SH-SY5Y (cell line): ENCODE results near the gene GRIN2A.

Source experiments
- GATA2 ChIP-seq: IDR thresholded peaks from 2 replicates; pipeline ENCODE4 v1.6.1; 2011; ENCODE audit warnings: mild to moderate bottlenecking, low read depth, low read length
- GATA3 ChIP-seq: IDR thresholded peaks from 2 replicates; pipeline ENCODE4 v1.6.1; 2011; ENCODE audit warnings: low read depth, mild to moderate bottlenecking, low read length, moderate library complexity

DNA sequence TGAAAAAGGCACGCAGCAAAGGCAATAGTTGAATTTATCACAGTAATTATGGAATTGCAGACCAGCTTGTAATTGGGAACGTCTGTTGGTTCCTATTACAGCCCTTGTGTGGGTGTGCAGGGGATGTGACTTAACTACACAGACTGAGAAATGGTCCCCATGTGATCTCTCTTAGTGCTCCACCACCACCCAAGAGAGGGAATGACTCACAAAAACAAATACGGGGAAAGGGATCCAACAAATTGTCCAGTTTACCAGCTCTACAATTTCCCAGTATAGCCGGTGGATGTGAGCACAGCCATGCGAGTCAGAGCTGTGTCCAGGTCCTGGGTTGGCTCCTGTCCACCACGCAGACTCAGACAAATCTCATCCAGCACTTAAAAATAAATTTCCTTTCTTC is 337.9 kb downstream of the GRIN2A start:
- TF ChIP-seq GATA2 (no peak), GATA3 (no peak)
